GM12872 (cell line): ENCODE results near the gene MAPRE2.

Source experiments
- CTCF ChIP-seq: IDR thresholded peaks from 3 replicates; pipeline ENCODE4 v1.5.1; 2011; ENCODE audit warnings: low read depth, mild to moderate bottlenecking, low read length, moderate library complexity; ENCODE audit not compliant: insufficient read depth

The MAPRE2 gene

GRCh38 chr18:35128675-35129074 is 87.5 kb downstream of the MAPRE2 start:
- TF ChIP-seq CTCF = no peak

- no peak for TF ChIP-seq CTCF
Observed at GRCh38 chr18:35130236-35130635, 89.0 kb downstream of the MAPRE2 start.

GRCh38 chr18:35131387-35132020 is 90.3 kb downstream of the MAPRE2 start:
- TF ChIP-seq CTCF = no peak

GRCh38 chr18:35132021-35132902 is 91.0 kb downstream of the MAPRE2 start:
- no peak for TF ChIP-seq CTCF

- no peak for TF ChIP-seq CTCF
Observed at GRCh38 chr18:35134190-35134730, 93.0 kb downstream of the MAPRE2 start.

- no peak for TF ChIP-seq CTCF
Observed at GRCh38 chr18:35134791-35135531, 93.7 kb downstream of the MAPRE2 start.

- no peak for TF ChIP-seq CTCF
Observed at GRCh38 chr18:35136248-35136647, 95.0 kb downstream of the MAPRE2 start.
